GM23248 (cell line): ENCODE results near the gene FGF21.
"Not testable (repeated sequence)": the region's sequence is repeated elsewhere in the genome, so short reads cannot be mapped to it uniquely, and the experiment has no call there.

Source experiments
- EZH2 ChIP-seq: fragments of 200-600 bp; sonication (generic); IDR thresholded peaks from 2 replicates; pipeline ENCODE4 v1.6.1; 2018; ENCODE audit warnings: antibody characterized with exemption, mild to moderate bottlenecking; ENCODE audit not compliant: insufficient read depth, poor library complexity, severe bottlenecking
- EZH2phosphoT487 ChIP-seq: fragments of 200-600 bp; sonication (generic); IDR thresholded peaks from 2 replicates; pipeline ENCODE4 v1.6.1; 2018; ENCODE audit warnings: antibody characterized with exemption, moderate library complexity, mild to moderate bottlenecking, low read depth; ENCODE audit not compliant: insufficient read depth

- TF ChIP-seq EZH2, EZH2phosphoT487: not testable (repeated sequence)
Observed at GRCh38 chr19:48787331-48787730, 32.0 kb downstream of the FGF21 start.
